HS-5 (cell line): ENCODE results near the gene RBBP6.
"Not testable (repeated sequence)": the region's sequence is repeated elsewhere in the genome, so short reads cannot be mapped to it uniquely, and the experiment has no call there.

Source experiments
- DNase-seq: peaks from one replicate; pipeline ENCODE4 v3.0.0-alpha.2; 2012; ENCODE audit warnings: low read depth

RBBP6 gene

GRCh38 chr16:24568392-24568791 lies 29.0 kb downstream of the RBBP6 start:
- DNase-seq, result no peak

GRCh38 chr16:24571096-24571495 lies 31.7 kb downstream of the RBBP6 start:
- DNase-seq, result no peak

GRCh38 chr16:24572069-24572468 lies 32.7 kb downstream of the RBBP6 start:
- no peak for DNase-seq

DNA sequence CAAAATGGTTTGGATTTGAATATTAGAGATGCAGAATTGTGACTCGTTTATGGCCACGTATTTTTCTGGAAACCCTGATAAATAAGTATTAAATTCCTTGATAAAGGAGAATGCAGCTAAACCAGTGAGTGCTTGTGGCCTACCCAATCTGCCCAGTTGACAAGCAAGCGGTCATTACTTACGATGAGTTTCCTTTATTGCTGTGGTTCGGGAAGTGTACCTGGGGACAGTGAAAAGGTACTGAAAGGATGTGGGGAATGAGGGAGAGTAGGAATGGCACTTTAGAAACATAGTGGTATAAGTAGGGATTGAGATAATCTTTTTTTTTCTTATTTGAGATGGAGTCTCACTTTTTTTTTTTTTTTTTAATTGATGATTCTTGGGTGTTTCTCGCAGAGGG lies 33.8 kb downstream of the RBBP6 start:
- DNase-seq, result no peak

- DNase-seq, result not testable (repeated sequence)
Measured at GRCh38 chr16:24574515-24575485, 35.4 kb downstream of the RBBP6 start.

- not testable (repeated sequence) for DNase-seq
Measured at GRCh38 chr16:24575791-24576190, 36.4 kb downstream of the RBBP6 start.

- DNase-seq, result no peak
Measured at GRCh38 chr16:24577167-24577566, 37.8 kb downstream of the RBBP6 start.

GRCh38 chr16:24580665-24581064 lies 41.3 kb downstream of the RBBP6 start:
- no peak for DNase-seq

DNA sequence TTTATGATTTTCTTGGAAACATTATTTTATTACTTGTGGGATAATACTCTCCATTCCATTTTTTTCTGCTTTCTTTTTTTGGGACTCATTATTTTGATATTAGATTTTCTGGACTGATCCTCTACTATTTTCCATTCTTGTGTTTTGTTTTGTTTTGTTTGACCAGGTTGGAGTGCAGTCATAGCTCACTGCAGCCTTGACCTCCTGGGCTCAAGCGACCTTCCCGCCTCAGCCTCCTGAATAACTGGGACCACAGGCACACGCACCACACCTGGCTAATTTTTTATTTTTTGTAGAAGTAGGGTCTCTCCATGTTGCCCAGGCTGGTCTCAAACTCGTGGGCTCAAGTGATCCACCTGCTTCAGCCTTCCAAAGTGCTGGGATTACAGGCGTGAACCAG lies 44.1 kb downstream of the RBBP6 start:
- DNase-seq, result no peak

- no peak for DNase-seq
Measured at GRCh38 chr16:24589997-24590396, 50.6 kb downstream of the RBBP6 start.

- DNase-seq, result no peak
Measured at GRCh38 chr16:24598777-24599437, 59.5 kb downstream of the RBBP6 start.

- DNase-seq, result no peak
Measured at GRCh38 chr16:24609417-24609739, 70.0 kb downstream of the RBBP6 start.

- DNase-seq, result no peak
Measured at GRCh38 chr16:24609740-24610415, 70.5 kb downstream of the RBBP6 start.

DNA sequence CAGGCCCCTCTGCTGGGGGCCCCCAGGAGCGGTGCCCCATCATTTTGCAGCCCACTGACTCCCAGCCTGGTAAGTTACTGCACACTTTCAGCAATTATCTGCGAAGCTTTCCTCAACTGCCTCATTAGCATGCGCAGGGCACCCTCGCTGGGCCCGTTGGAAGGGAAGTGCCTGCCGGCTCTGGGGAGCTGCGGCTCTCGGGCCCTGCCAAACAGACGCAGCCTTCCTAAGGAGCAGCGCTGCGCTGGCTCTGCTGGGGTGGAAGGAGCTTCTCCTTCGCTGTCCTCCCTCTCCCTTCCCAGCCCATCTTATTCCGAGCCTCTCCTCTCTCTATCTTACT lies 71.0 kb downstream of the RBBP6 start:
- no peak for DNase-seq

- no peak for DNase-seq
Measured at GRCh38 chr16:24611310-24611709, 71.9 kb downstream of the RBBP6 start.

GRCh38 chr16:24612656-24613055 lies 73.3 kb downstream of the RBBP6 start:
- DNase-seq, result no peak

DNA sequence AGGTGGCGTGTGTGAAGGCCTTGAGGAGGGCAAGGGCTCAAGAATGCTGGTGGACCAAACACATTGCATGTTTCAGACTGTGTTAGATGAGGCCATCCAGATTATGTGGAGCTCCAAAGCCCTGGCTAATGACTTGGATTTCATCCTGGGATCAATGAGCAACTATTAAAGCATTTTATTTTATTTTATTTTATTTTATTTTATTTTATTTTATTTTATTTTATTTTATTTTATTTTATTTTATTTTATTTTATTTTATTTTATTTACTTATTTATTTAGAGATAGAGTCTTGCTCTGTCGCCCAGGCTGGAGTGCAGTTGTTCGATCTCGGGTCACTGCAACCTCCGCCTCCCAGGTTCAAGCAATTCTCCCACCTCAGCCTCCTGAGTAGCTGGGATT lies 73.9 kb downstream of the RBBP6 start:
- not testable (repeated sequence) for DNase-seq

DNA sequence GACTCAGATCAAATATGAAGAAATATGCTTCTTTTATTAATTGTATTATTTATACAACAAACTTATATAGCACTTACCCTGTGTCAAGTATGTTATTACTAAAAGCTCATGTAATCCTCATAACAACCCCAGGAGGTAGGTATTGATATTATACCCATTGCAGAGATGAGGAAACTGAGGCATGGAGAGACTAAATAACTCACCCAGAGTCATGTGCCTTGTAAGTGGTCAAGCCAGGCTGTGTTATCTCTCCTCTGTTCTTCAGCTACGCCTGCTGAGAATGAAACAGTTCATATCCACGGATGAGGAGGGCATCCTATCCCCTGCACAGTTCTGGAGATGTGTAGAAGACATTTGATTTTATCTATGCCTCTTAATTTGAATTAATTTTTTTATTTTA lies 78.1 kb downstream of the RBBP6 start:
- no peak for DNase-seq
